Bronchial epithelial cell (primary cell): ENCODE measurements around the gene HS1BP3. TPM values are rescaled to one million over a fixed set of nuclear protein-coding genes. Genes with fewer than 3 reads are reported as not detected.

Source experiments
- DNase-seq: peaks from one replicate; pipeline ENCODE4 v3.0.0-alpha.2; 2010; ENCODE audit warnings: low read depth
- FAIRE-seq: peaks from 2 replicates; lab custom pipeline; 2011; peaks lifted over from hg19 to GRCh38; lab: Jason Lieb, UNC
- H3K27me3 ChIP-seq: 2 replicates; pipeline ENCODE4 v1.5.1; 2011; ENCODE audit warnings: low read length; ENCODE audit not compliant: control insufficient read depth, insufficient read depth
- H3K36me3 ChIP-seq: 2 replicates; pipeline ENCODE4 v1.5.1; 2011; ENCODE audit warnings: low read length; ENCODE audit not compliant: control insufficient read depth, insufficient read depth
- H3K4me3 ChIP-seq: 2 replicates; pipeline ENCODE4 v1.5.1; 2011; ENCODE audit warnings: mild to moderate bottlenecking, low read depth, low read length, control low read depth
- total RNA-seq: library from RNA; depleted of rRNA; stranded (reverse); fragments of >200 nt; gene quantifications from 2 replicates; pipeline ENCODE4 v1.2.1, GENCODE V29; 2014
- TF ChIP-seq, protein P1 (sequence below): IDR thresholded peaks from 2 replicates; pipeline ENCODE4 v1.5.1; 2011; ENCODE audit warnings: mild to moderate bottlenecking, moderate library complexity, low read length, control low read depth, inconsistent platforms; ENCODE audit not compliant: insufficient read depth, severe bottlenecking

Gene HS1BP3
- total RNA-seq, 1 donor from 2014 or later = 27.6 TPM

- TF ChIP-seq, protein P1, sequence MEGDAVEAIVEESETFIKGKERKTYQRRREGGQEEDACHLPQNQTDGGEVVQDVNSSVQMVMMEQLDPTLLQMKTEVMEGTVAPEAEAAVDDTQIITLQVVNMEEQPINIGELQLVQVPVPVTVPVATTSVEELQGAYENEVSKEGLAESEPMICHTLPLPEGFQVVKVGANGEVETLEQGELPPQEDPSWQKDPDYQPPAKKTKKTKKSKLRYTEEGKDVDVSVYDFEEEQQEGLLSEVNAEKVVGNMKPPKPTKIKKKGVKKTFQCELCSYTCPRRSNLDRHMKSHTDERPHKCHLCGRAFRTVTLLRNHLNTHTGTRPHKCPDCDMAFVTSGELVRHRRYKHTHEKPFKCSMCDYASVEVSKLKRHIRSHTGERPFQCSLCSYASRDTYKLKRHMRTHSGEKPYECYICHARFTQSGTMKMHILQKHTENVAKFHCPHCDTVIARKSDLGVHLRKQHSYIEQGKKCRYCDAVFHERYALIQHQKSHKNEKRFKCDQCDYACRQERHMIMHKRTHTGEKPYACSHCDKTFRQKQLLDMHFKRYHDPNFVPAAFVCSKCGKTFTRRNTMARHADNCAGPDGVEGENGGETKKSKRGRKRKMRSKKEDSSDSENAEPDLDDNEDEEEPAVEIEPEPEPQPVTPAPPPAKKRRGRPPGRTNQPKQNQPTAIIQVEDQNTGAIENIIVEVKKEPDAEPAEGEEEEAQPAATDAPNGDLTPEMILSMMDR = no peak
- Histone ChIP-seq H3K27me3 (no peaks in the 10 kb centered on the region), H3K36me3 (peaks cover 8% of the 10 kb centered on the region), H3K4me3 (no peak overlapping the region)
- no peak for FAIRE-seq
- DNase-seq = no peak
These were observed 7.1 kb downstream of the HS1BP3 start for GRCh38 chr2:20643826-20644225.

- Histone ChIP-seq H3K4me3 (no peak overlapping the region), H3K36me3 (peaks cover 8% of the 10 kb centered on the region), H3K27me3 (no peaks in the 10 kb centered on the region)
- DNase-seq (peak; percentile 85), FAIRE-seq (peak; percentile 7)
- TF ChIP-seq, protein P1 = no peak
These were observed 7.8 kb downstream of the HS1BP3 start for GRCh38 chr2:20643060-20643459.

DNA sequence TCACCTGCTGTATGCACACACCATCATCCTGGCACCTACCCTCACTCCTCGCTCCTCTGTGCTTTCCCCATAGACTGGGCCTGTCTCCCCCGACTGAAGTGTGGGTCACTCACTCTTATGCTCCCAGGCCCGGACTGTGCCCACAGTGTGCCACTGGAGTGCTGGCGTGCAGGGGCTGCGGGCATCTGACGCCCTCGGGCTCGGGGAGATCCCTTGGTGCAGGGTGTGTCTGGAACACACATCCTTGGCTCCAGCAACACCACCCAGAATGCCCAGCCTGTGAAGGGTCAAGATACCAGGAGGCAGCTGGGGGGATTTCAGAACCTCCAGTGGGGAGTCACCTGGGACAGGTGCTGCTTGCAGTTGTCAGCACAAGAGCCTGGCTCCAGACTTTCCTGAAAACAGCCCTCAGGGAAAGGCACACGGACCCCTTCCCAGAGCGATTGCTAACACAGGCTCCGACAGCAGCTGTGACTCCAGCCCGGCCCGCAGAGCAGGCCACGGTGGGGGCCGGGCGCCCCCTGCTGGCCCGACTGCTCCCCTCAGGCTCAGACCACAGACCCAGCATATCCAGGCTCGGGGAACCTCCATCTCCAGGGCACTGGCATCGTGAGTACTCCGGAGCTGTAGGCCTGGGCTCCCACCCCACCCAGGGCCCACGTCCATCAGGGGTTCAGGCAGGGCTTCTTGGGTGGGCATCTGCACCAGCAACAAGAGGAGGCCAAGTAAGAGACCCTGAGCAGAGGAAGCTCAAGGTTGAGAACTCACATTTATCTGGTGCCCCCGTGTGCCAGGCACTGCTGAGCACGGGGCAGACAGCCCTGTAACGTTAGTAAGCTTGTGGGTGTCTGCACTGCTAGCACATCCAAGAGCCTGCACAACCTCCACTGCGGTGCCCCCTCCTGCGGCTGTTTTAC, 8.6 kb downstream of the HS1BP3 start:
- peaks cover 8% of the 10 kb centered on the region for H3K36me3 ChIP-seq
- H3K27me3 ChIP-seq = no peaks in the 10 kb centered on the region
- TF ChIP-seq, protein P1 = peak; percentile 99
- H3K4me3 ChIP-seq = no peak overlapping the region
- no peak for FAIRE-seq
- peak; percentile 44 for DNase-seq

- no peak for FAIRE-seq
- Histone ChIP-seq H3K4me3 (no peak overlapping the region), H3K36me3 (peaks cover 8% of the 10 kb centered on the region), H3K27me3 (no peaks in the 10 kb centered on the region)
- TF ChIP-seq, protein P1 = no peak
- DNase-seq = peak; percentile 85
These were observed 9.5 kb downstream of the HS1BP3 start for GRCh38 chr2:20641123-20641985.

DNA sequence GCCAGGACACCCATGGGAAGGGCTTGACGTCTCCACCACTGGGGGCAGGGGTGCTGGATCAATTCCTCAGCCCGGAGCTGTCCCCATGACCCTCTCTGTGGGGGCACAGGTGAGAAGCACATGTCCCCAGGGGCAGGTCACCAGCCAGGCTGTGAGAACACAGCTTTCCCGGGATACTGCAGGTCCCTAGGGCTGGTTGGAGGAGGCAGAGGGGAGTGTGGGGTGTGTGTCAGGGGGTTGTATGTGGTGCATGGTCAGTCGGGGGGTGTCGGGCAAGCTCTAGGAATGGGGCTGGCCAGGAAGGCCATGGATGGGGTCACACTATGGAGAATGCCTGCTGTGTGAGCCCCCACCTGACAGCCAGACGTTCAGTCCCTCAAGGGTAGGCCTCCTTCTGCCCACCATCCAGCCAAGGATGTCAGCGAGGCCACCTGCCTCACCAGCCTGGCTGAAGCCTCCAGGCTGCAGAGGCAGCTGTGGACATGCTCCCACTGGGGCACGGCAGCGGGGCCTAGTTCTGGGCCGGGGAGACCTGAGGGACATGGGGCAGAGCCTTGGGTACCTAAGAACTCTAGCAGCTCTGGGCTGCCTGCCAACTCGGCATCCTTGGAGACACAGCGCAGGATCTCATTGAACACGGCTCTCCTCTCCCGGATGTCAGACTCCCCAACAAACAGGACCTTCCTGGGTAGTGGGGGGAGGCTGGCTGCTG, 10.3 kb downstream of the HS1BP3 start:
- FAIRE-seq (no peak), DNase-seq (no peak)
- Histone ChIP-seq H3K4me3 (no peak overlapping the region), H3K36me3 (peaks cover 8% of the 10 kb centered on the region), H3K27me3 (no peaks in the 10 kb centered on the region)
- TF ChIP-seq, protein P1 = no peak
